ENCODE results near the gene USP34.
"Not testable (repeated sequence)": the region's sequence is repeated elsewhere in the genome, so short reads cannot be mapped to it uniquely, and the experiment has no call there.

USP34 gene

GRCh38 chr2:61420991-61421544 lies 49.8 kb downstream of the USP34 start:
- peak; percentile 40 to 78 for DNase-seq

DNA sequence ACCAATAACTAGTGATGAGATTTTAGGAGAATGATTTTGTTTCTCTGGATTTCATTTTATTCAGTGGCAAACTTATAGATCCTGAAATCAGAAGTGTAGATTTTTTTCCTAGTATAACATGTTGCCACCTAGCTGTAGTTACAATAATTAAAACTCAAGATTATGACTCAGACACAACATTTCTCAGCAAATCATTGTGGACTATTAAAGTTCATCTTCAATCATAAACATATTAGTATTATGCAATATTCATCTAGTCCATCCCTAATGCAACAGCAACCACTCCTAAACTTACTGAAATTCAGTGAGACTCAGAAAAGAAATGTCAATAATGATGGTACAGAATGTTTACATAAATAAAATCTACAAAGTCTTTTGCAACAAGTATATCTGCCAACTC lies 51.3 kb downstream of the USP34 start:
- no peak for DNase-seq

DNA sequence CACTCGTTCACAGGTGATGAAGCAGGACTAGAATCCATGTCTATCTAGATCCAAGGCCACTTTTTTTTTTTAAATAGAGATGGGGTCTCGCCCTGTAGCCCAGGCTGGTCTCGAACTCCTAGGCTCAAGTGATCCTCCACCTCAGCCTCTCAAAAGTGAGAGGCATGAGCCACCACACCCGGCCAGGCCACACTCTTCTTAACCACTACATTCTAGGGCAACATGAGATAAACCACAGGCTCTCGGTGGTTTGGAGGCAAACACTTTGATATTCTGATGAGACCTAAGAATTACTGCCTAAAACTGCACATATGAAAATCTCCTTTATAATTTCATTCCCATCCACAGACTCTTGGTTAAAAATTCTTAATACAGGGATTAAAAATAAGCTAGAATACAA lies 51.8 kb downstream of the USP34 start:
- DNase-seq: no peak

DNA sequence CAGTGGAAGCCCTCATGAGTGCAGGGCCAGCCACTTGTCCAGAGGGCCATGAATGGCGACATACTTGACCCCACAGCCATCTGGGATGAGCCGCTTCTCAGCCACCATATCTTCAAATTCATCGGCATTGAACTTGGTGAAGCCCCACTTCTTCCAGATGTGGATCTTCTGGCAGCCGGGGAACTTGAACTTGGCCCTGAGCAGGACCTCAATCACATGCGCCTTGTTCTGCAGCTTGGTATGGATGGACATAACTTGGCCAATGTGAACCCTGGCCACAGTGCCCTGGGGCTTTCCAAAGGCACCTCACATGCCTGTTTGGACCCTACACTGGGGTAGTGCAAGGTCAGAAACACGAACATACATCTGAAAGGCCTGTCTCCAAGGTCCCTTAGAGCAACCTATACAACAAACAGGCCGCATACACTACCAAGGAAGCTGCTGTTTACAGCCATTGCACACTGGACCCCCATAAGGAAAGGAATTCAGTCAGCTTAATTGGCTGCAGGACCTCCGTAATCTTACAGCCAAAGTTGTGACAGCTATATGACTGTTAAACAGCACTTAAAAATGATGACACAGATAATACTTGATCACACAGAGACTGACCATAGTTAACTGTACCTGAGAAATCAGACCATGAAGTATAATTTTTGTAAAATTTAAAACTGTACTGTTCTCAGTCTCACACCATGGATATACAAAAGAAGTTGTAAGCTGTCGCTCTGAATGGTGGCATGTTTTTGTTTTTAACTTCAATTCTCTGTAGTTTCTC lies 53.8 kb downstream of the USP34 start:
- no peak for DNase-seq

DNA sequence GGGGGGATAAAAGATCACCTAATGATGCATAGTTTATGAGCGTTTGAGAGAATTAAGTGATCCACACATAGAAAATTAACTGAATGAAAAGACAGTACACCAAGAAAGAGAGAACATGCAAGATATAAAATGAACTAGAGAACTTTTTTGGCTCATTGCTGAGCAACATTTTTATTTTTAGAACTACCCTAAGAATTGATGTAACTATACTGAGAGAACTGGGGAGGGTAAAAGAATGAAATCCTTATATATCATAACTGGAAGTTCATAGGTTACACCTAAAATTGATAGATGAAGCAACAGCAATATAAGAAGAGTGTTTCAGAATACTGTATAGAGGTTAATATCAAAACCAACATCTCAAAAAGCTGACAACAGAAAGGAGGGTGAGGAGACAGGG lies 55.6 kb downstream of the USP34 start:
- DNase-seq: no peak

DNA sequence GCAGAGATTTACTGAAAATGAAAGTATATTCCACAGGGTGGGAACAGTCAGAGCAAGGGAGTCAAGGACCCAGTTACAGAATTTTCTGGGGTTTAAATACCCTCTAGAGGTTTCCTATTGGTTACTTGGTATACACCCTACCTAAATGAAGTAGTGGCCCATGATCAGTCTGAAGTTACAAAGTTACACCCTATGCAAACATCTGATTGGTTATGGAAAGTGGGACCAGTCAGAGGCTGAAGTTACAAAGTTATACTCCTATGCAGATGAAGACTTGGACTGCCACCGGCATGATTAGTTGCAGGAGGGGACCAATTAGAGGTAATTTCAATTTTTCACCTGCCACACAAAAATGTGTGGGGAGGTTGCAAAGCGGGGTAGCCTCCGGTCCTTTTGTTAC lies 56.2 kb downstream of the USP34 start:
- no peak for DNase-seq

- no peak for DNase-seq
These were observed 59.8 kb downstream of the USP34 start for GRCh38 chr2:61411109-61411508.

- DNase-seq: no peak
These were observed 60.7 kb downstream of the USP34 start for GRCh38 chr2:61410185-61410584.

DNA sequence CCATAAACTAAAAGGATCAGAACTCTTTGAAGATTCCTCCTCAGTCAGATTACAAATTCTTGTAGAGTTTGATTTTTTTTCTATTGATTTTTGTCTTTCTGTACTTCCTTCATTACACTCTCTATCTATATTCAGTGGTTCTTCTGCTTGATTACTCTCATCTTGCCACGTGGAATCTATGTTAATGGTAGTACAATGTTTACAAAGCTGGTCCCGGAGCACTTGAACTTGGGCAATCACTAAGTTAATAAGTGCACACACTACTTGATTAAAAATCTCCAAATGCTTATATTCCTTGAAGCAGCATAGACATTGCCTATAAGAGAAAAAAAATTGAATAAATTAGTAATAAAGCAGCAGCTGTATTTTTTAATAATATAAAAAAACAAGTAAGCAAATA lies 65.1 kb downstream of the USP34 start:
- DNase-seq: no peak

GRCh38 chr2:61404438-61404837 lies 66.4 kb downstream of the USP34 start:
- DNase-seq: no peak

- DNase-seq: no peak
These were observed 72.5 kb downstream of the USP34 start for GRCh38 chr2:61398413-61398812.

- no peak for DNase-seq
These were observed 74.9 kb downstream of the USP34 start for GRCh38 chr2:61396005-61396404.

- DNase-seq: not testable (repeated sequence)
These were observed 83.3 kb downstream of the USP34 start for GRCh38 chr2:61387588-61387987.

DNA sequence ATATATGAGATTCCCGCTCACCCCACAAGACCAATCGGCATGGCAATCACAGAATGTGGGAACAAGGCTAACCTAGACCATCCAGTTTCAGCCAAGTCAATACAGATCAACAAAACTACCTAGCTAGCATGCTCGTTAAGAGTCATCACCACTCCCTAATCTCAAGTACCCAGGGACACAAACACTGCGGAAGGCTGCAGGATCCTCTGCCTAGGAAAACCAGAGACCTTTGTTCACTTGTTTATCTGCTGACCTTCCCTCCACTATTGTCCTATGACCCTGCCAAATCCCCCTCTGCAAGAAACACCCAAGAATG lies 90.0 kb downstream of the USP34 start:
- DNase-seq: not testable (repeated sequence)

DNA sequence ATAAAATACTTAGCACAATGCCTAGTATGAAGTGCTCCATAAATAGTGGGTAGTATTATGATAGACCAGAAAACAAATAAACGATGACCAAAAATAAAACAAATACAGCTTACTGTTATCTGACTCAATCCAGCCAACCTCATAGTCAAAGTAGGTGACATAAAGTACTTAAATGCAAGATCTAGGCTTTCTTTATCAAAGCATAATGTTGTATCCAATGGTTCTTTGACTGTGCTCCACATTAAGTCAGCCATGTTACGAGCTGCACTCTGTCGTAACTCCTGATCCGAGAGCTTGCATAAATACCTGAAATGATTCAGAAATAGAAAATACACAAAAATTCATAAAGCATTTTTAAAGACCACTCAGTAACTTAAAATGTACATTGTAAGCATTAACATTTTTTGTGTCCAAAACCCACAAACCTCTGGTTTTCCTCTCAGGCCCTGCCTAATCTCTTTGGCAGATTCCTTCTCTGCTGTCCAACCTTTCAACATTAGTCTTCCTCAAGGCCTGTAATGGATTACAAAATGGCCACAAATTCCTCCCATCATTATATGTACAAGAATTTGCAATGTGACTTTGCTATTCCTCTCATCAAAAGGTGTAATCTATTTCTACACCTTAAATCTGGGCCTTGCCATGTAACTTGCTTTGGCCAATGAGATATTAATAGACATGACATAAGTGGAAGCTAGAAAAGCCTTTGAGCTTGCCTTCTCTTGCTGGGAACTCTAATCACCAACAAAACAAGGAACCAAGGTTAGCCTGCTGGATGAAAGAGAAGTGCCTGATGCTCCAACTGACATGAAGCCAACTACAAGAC lies 90.6 kb downstream of the USP34 start:
- no peak for DNase-seq

GRCh38 chr2:61379521-61379920 lies 91.4 kb downstream of the USP34 start:
- DNase-seq: no peak

- DNase-seq: no peak
These were observed 92.6 kb downstream of the USP34 start for GRCh38 chr2:61378281-61378680.

DNA sequence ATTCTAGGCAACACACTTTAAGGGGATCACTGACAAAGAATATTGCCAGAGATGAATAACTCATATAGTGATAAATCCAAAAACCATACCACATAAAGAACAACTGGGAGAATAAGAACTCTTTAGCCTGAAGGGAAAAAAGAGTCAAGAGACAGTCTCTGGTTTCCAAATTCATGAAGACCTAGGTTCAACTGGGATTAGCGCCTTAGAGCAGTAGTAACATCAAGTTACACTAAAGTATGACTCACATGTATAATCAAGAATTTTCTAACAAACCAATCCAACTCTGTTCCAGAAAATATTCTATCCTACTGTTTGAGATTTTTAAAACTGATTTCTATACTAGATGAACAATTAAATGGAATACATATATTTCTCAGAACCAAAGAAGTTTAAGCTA lies 93.8 kb downstream of the USP34 start:
- no peak for DNase-seq

- no peak for DNase-seq
These were observed 94.7 kb downstream of the USP34 start for GRCh38 chr2:61376211-61376610.

GRCh38 chr2:61371027-61371426 lies 99.9 kb downstream of the USP34 start:
- DNase-seq: no peak

- no peak for DNase-seq
These were observed 101.9 kb downstream of the USP34 start for GRCh38 chr2:61368687-61369665.

DNA sequence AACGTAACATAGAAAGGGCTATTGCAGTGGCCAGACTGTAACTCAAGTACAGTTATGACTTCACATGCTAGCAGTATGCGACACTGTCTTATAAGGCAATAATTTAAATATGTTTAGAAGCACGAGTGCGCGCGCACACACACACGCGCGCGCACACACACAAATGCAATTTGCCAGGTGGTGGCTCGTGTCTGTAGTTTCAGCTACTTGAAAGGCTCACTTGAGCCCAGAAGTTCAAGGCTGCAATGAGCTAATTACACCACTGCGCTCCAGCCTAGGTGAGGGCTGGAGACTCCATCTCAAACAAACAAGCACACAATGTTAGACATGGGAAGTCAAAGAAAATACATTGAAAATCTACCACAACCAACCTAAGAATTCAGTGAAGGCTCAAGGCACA lies 103.7 kb downstream of the USP34 start:
- DNase-seq: no peak

- DNase-seq: no peak
These were observed 107.3 kb downstream of the USP34 start for GRCh38 chr2:61363580-61363979.
